GM19035 (cell line): ENCODE measurements around the gene ZNF273.
"Not testable (repeated sequence)": the region's sequence is repeated elsewhere in the genome, so short reads cannot be mapped to it uniquely, and the experiment has no call there.

Source experiments
- ATAC-seq: cut with Tn5 transposase; IDR thresholded peaks from one replicate; pipeline ENCODE4 v1.9.1; 2021; ENCODE audit not compliant: unreplicated experiment

ZNF273 gene

DNA sequence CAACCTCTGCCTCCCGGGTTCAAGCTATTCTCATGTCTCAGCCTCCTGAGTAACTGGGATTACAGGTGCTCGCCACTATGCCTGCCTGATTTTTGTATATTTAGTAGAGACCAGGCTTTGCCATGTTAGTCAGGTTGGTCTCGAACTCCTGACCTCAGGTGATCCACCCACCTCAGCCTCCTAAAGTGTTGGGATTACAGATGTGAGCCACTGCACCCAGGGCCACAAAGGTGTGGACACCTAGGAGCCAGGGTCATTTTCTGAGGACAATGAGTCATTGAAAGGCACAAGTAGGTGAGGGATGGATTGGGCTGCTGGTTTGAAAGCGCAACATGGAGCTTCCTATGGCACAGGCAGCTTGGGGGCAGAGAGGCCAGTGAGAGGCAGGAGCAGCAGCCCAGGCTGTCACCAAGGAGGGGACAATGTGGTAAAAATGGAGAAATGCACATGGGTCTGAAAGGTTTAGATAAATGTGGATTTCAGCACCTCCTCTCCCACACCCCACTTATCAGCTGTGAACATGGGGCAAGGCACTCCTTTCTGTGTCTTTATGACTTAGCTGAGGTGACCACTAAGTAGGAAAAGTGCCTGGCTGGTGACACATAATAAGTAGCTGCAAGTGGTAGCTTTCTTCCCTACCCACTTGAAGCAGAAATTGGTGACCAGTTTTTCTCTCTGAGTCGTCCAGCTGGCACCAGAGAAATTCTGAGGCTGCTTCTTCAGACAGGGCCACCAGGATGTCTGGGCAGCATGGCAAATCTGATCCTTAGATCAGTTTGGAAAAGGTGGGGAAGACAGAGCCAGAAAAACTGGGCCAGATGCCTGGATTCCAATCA, 41.8 kb downstream of the ZNF273 start:
- not testable (repeated sequence) for ATAC-seq

DNA sequence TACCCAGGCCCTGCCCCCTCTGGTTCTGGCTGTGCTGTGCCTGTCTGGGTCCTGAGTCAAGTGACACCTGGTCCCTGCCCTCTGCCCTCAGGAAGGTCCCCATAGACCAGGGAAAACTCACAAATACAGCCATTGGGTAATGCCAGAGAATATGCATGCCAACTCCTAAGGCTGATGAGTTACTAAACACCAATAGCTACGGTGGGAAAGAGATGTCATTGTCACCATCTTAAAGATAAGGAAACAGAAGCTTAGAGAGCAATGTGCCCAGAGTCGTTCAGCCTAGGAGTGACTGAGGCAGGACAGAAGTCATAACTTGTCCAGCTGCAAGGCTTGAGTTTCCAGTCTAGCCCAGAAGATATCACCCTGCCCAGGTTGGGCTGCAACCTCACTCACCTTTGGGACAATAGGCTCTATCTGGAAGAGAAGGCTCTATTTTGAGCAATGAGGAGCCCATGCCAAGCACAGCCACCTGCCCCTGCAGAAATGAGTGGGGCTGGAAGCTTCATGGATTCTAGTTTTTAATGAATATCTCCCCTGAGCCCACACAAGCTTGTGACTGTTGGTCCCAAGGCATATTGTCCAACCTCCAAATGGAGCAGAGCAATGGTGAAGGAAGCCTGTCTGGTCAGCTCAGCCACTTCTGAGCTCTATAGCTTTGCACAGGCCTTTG, 42.6 kb downstream of the ZNF273 start:
- ATAC-seq: no peak

DNA sequence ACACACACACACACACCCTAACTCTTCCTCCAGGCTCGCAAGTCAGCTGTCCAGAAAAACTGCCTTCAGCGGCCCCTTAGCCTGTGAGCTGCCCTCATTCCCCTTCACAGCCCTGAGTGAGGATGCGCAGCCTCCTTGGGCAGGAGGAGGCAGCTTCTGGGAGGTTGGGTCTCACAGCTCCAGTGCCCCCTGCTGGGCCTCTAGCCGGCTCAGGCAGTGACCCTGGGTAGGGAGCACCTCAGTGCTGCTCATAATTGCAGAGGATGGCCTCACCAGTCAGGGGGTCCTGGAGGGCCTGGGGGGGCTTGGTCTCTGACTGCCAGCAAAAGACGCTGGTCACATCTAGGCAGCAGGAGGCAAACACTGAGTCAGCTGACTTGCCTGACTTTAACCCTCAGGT, 43.7 kb downstream of the ZNF273 start:
- ATAC-seq: no peak

DNA sequence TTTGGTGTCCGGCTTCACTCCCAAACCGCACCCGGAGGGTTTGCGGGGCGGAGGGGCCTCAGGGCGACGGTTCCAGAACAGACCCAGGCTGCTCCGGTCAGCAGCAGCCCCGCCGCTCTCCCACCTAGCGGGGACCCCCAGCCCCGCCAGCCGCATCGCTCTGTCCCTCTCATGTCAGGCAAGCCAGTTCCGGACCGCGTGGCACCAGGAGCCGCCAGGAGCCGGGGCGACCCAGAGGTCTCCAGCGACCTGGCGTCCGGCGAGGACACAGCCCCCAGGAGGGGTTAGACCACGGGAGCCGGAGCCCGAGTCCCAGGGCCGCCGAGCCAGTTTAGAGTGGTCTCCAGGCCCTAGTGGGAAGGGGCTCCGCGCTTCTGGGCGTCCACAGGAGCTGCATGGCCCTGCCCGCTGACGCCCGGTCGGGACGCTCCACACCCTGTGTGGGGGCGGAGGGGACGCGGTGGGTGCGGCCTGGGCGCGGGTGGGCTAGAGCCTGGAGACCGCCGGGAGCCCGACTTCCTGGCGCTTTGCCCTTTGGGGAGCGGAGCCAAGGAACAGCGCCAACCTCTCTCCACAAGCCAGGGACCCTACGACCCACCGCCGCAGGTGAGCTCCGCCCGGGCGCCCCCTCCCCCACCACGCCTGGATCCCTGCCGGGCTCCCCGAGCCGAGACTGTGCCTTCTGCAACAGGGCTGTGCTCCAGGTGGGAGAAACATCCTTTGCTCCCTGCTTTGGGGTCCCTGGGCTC, 44.4 kb downstream of the ZNF273 start:
- ATAC-seq: no peak

DNA sequence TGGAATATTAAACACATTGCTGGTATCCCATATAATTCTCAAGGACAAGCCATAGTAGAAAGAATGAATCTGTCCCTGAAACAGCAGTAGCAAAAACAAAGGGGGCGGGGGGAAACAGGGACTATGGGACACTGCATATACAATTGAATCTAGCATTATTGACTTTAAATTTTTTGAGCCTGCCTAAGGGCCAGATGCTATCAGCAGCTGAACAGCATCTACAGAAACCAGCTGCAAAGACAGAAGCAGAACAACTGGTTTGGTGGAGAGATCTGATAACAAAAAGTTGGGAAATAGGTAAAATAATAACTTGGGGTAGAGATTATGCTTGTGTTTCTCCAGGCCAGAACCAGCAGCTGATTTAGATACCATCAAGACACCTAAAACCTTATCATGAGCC, 45.7 kb downstream of the ZNF273 start:
- ATAC-seq: not testable (repeated sequence)

DNA sequence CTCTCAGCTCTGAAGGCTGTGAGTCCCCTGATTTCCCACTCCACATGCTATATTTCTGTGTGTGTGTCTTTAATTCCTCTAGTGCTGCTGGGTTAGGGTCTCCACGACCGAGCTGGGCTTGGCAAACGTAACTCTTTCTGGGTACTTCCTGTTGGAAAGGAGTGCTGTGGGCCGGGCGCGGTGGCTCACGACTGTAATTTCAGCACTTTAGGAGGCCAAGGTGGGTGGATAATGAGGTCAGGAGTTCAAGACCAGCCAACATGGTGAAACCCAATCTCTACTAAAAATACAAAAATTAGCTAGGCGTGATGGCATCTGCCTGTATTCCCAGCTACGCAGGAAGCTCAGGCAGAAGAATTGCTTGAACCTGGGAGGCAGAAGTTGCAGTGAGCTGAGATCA, 47.6 kb downstream of the ZNF273 start:
- ATAC-seq: not testable (repeated sequence)

DNA sequence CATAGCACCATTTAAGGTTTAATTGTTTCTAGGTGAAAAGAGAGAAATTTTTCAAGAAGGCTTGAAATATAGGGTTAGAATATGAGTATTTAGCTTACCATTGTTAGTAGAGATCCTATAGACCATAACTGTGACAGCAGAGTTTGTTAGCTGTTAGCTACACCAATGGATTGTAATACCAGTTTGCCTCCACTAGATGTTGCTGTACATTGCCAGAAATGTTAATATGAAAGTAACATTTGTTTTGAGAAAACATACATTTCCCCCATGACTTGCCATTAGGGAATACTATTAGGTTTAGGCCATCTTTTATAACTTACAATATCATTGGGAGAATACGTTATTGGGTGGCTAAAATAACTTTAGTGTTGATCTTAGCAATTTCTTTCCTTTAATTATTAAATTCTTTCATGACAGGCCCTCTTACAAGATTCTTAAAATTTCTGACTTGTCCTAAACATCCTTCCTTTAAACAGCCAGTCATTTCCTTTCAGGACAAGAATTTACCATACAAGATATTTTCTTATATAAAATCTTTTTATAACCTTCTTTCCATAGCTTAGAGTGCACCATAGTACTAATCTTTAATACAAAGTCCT, 48.3 kb downstream of the ZNF273 start:
- no peak for ATAC-seq

GRCh38 chr7:64959072-64959747, 56.1 kb downstream of the ZNF273 start:
- no peak for ATAC-seq

GRCh38 chr7:64965594-64965993, 62.5 kb downstream of the ZNF273 start:
- no peak for ATAC-seq

- no peak for ATAC-seq
These were observed 75.6 kb downstream of the ZNF273 start for GRCh38 chr7:64978497-64979203.
